ENCODE data around the gene ADARB2.

Gene ADARB2

DNA sequence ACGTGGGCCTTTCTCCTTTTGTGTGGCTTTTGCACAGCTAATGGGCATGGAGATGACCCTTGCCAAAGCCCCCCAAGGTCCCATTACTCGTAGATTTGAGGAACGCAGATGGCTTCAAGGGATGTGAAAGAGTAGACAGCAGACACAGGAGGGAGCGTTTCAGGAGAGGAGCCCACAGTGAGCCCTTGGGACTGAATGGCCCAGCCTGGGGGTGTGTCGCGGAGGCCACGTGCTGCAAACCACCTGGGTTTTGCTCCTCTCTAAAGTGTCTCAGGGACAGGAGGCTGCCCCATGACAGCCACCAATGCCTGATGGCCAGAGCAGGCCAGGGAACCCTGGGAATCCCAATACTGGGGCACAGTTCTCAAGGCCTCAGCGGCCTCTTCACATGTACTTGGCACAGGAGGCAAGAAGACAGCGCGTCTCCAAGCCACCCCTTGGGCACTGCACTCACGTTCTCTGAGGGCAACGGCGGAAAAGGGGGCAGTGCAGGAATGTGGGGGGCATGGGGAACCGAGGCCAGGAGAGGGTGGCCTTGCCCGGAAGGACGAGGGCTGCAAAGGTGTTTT lies 495.9 kb downstream of the ADARB2 start:
- TF ChIP-seq, protein P1, sequence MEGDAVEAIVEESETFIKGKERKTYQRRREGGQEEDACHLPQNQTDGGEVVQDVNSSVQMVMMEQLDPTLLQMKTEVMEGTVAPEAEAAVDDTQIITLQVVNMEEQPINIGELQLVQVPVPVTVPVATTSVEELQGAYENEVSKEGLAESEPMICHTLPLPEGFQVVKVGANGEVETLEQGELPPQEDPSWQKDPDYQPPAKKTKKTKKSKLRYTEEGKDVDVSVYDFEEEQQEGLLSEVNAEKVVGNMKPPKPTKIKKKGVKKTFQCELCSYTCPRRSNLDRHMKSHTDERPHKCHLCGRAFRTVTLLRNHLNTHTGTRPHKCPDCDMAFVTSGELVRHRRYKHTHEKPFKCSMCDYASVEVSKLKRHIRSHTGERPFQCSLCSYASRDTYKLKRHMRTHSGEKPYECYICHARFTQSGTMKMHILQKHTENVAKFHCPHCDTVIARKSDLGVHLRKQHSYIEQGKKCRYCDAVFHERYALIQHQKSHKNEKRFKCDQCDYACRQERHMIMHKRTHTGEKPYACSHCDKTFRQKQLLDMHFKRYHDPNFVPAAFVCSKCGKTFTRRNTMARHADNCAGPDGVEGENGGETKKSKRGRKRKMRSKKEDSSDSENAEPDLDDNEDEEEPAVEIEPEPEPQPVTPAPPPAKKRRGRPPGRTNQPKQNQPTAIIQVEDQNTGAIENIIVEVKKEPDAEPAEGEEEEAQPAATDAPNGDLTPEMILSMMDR (IDR thresholded peaks at IDR 0.05; ENCODE audit: low read depth, low read length) = no peak
- H3K4me3 ChIP-seq (ENCODE audit: low read depth, low read length) = no peak overlapping the region

DNA sequence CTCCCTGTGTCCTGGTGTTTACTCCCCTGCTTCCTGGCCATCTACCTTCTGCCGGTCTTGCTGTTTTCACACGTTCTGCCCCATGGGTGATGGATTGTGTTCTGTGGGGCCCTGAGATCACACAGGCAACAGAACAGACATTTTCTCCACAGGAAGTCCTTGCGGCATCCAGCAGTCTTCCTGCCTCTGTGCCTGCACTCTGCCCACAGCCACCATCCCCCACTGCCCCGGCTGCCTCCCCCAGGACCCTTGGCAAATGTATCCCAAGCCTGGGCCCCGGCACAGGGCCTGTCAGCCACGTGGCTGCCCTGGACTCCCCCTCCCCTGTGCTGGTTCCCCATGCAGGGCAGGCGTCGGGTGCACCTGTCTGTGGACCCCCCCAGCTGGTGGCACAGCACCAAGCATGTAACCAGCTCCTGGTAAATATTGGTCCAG lies 497.0 kb downstream of the ADARB2 start:
- no peak overlapping the region for H3K4me3 ChIP-seq (ENCODE audit: low read depth, low read length)
- TF ChIP-seq, protein P1 (IDR thresholded peaks at IDR 0.05; ENCODE audit: low read depth, low read length) = no peak

DNA sequence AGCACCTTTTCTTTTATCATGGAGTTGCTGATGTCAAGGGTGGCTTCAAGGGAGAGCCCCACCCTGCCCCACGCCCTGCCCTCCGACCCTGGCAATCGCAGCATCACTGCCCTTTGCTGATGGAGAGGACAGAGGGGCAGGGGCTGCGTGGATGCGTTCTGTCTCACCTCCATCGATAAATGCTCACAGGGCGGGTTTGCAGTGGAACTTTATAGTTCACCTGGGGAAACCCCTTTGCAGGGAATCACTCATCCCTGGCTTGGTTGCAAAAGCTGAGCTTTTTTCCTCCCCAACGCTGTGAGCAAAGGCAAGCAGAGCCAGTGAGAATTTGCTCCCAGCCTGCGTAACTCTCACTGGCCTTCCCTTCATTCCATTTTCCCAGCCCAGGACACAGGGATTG lies 504.3 kb downstream of the ADARB2 start:
- H3K4me3 ChIP-seq (ENCODE audit: low read depth, low read length) = no peak overlapping the region
- TF ChIP-seq, protein P1 (IDR thresholded peaks at IDR 0.05; ENCODE audit: low read depth, low read length) = no peak

DNA sequence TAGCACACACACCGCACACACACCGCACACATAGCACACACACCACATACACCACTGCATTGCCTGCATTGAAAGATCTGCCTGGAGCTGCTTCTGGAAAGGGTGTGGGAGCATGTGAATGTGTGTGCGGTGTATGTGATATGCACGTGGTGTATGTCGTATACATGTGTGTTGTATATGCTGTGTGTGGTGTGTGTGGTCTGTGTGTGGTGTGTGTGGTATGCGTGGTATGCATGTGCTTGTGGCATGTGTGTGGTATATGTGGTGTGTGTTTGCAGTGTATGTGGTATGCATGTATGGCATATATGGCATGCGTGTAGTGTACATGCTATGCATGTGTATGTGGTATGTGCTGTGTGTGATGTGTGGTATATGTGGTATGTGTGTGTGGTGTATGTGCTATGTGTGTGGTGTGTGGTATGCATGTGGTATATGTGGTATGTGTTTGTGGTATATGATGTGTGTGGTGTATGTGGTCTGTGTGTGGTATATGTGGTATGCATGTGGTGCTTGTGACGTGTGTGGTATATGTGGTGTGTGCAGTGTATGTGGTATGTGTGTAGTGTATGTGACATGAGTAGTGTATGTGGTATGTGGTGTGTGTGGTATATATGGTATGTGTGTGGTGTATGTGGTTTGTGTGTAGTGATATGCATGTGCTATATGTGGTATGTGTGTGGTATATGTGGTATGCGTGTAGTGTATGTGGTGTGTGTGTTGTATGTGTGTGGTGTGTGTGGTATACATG lies 505.0 kb downstream of the ADARB2 start:
- no peak overlapping the region for H3K4me3 ChIP-seq (ENCODE audit: low read depth, low read length)
- TF ChIP-seq, protein P1 (IDR thresholded peaks at IDR 0.05; ENCODE audit: low read depth, low read length) = no peak

- no peak overlapping the region for H3K4me3 ChIP-seq (ENCODE audit: low read depth, low read length)
- TF ChIP-seq, protein P1 (IDR thresholded peaks at IDR 0.05; ENCODE audit: low read depth, low read length) = no peak
Measured at GRCh38 chr10:1230592-1231275, 506.6 kb downstream of the ADARB2 start.

DNA sequence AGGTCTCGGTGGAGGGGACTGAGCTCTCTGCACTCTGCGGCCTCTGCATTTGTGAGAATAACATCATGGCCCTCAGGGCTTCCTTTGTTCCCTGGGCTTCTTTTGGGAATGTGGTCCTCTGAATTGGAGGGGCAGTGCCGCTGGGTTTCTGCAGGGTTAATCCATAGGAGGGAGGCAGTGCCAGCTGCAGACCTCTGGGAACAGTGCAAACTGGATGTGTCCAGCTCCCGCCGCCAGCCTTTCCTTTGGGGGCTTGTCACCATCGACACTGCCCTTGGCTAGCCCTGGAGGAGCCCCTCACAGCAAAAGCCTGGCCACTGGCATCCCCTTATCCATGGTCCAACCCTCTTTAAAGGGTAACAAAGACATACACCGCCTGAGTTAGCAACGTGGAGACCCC lies 507.2 kb downstream of the ADARB2 start:
- H3K4me3 ChIP-seq (ENCODE audit: low read depth, low read length) = no peak overlapping the region
- TF ChIP-seq, protein P1 (IDR thresholded peaks at IDR 0.05; ENCODE audit: low read depth, low read length) = no peak

DNA sequence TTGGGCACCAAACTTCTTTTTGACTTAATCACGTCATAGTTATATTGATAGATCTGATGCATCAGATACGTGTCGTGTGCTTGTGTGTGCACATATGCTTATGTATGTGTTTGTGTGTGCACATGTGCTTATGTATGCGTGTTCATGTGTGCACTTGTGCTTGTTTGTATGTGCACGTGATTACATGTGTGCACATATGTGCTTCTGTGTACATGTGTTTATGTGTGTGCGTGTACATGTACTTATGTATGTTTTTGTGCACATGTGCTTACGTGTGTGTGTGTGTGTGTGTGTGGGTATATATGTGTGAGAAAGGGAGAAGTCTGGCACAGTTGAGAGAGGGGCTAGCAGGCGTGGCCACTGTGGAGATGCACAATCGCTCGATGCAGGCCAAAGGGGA lies 507.8 kb downstream of the ADARB2 start:
- TF ChIP-seq, protein P1 (IDR thresholded peaks at IDR 0.05; ENCODE audit: low read depth, low read length) = no peak
- no peak overlapping the region for H3K4me3 ChIP-seq (ENCODE audit: low read depth, low read length)
